Liver (tissue), 3 donors: ENCODE measurements around the gene PDGFB.

ENCODE experiments used
- ATF3 ChIP-seq: IDR thresholded peaks from 2 replicates; pipeline ENCODE4 v1.6.1; 2016; ENCODE audit warnings: antibody characterized with exemption
- CTCF ChIP-seq: fragments of 150-350 bp; IDR thresholded peaks from 2 replicates; pipeline ENCODE4 v1.5.1; 2017; ENCODE audit warnings: improper control_type of control experiment, low read depth, low read length; ENCODE audit not compliant: missing input control
- GABPA ChIP-seq, 2 donors: IDR thresholded peaks in 1 of 2; conservative IDR thresholded peaks in 1 of 2; 2 replicates each; pipeline ENCODE4 v1.6.1; 2016; ENCODE audit warnings: antibody characterized with exemption in 2 of 2, mild to moderate bottlenecking in 1 of 2, moderate library complexity in 1 of 2
- HNF4G ChIP-seq: IDR thresholded peaks from 2 replicates; pipeline ENCODE4 v1.6.1; 2016; ENCODE audit warnings: antibody characterized with exemption
- JUND ChIP-seq, 2 donors: IDR thresholded peaks; 2 replicates each; pipeline ENCODE4 v1.6.1; 2016; ENCODE audit warnings: antibody characterized with exemption in 2 of 2
- RXRA ChIP-seq, 2 donors: IDR thresholded peaks; 2 replicates each; pipeline ENCODE4 v1.6.1; 2017 to 2018; ENCODE audit warnings: antibody characterized with exemption in 2 of 2, mild to moderate bottlenecking in 1 of 2
- SP1 ChIP-seq: IDR thresholded peaks from 2 replicates; pipeline ENCODE4 v1.6.1; 2018; ENCODE audit warnings: antibody characterized with exemption, mild to moderate bottlenecking
- TF ChIP-seq, protein P1 (sequence below): IDR thresholded peaks from 2 replicates; pipeline ENCODE4 v1.6.1; 2016; ENCODE audit warnings: antibody characterized with exemption
- donor health status: healthy.
- donor health status: healthy.

DNA sequence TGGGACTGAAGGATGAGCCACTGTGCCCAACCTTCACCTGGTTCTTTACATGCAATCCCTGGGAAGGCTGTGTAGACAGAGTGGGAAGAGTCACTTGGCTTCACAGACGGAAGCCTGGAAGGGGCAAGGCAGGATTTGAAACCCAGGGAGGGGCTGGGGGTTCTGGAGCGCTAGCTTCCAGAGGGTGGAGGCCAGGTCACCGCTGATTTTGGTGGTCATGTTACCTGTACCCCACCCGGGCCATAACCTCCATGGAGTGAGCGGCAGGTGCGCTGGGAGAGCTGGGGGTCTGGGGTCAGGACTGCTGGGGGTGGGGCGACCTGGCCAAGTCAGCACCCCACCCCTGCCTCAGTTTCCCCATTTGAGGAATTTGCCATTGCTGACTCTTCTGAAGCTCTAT is 38.3 kb downstream of the PDGFB start:
- TF ChIP-seq CTCF: no peak
- no peak for TF ChIP-seq ATF3
- TF ChIP-seq HNF4G: no peak
- no peak for TF ChIP-seq GABPA (IDR thresholded peaks at IDR 0.05 in 1 of 2, conservative IDR thresholded peaks at IDR 0.05 in 1 of 2)
- TF ChIP-seq, protein P1, sequence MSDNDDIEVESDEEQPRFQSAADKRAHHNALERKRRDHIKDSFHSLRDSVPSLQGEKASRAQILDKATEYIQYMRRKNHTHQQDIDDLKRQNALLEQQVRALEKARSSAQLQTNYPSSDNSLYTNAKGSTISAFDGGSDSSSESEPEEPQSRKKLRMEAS: no peak
- TF ChIP-seq JUND (IDR thresholded peaks at IDR 0.05): no peak
- TF ChIP-seq SP1: no peak
- TF ChIP-seq RXRA (IDR thresholded peaks at IDR 0.05): no peak
